HepG2 (cell line): ENCODE data around the gene CDKN1C. TPM values are rescaled to one million over a fixed set of nuclear protein-coding genes. Genes with fewer than 3 reads are reported as not detected.
A peak's percentile ranks its signal among the peaks of the same experiment; 100 is the strongest.

ENCODE experiments used
- AHDC1 ChIP-seq: sonication (generic); formaldehyde crosslinking; IDR thresholded peaks from 2 replicates; pipeline ENCODE4 v1.5.1; 2020; ENCODE audit warnings: mild to moderate bottlenecking, missing genetic modification reagents, borderline replicate concordance
- AKAP8 ChIP-seq: sonication (generic); formaldehyde crosslinking; IDR thresholded peaks from 2 replicates; pipeline ENCODE4 v1.5.1; 2020; ENCODE audit warnings: mild to moderate bottlenecking, missing genetic modification reagents
- ATF4 ChIP-seq, 2 experiments: fragments of 450-650 bp in 1 of 2; sonication (generic) in 1 of 2; formaldehyde crosslinking; IDR thresholded peaks; 2 replicates each; pipeline versions ENCODE4 v1.5.0 to v1.8.0; 2020 to 2022; ENCODE audit warnings: mild to moderate bottlenecking in 1 of 2, missing genetic modification reagents in 1 of 2
- ELF1 ChIP-seq: sonication (generic); formaldehyde crosslinking; IDR thresholded peaks from 2 replicates; pipeline ENCODE4 v1.4.0; 2020; ENCODE audit warnings: missing genetic modification reagents
- HDAC1 ChIP-seq: sonication (generic); formaldehyde crosslinking; IDR thresholded peaks from 2 replicates; pipeline ENCODE4 v1.5.1; 2020; ENCODE audit warnings: mild to moderate bottlenecking, missing genetic modification reagents
- HIVEP1 ChIP-seq: sonication (generic); formaldehyde crosslinking; IDR thresholded peaks from 2 replicates; pipeline ENCODE4 v1.4.0; 2020; ENCODE audit warnings: mild to moderate bottlenecking, missing genetic modification reagents
- MEF2D ChIP-seq: sonication (generic); formaldehyde crosslinking; IDR thresholded peaks from 2 replicates; pipeline ENCODE4 v1.5.1; 2020; ENCODE audit warnings: mild to moderate bottlenecking, missing genetic modification reagents
- PREB ChIP-seq: sonication (generic); formaldehyde crosslinking; IDR thresholded peaks from 2 replicates; pipeline ENCODE4 v1.4.0; 2020; ENCODE audit warnings: missing genetic modification reagents
- RAD21 ChIP-seq: fragments of 450-650 bp; formaldehyde crosslinking; IDR thresholded peaks from 2 replicates; pipeline ENCODE4 v1.5.0; 2020; ENCODE audit warnings: mild to moderate bottlenecking
- SMARCC2 ChIP-seq: fragments of 450-650 bp; IDR thresholded peaks from 2 replicates; pipeline ENCODE4 v1.6.1; 2017; ENCODE audit warnings: antibody characterized with exemption, mild to moderate bottlenecking
- SOX13 ChIP-seq, 3 experiments: fragments of 450-650 bp in 1 of 3; sonication (generic) in 1 of 3; formaldehyde crosslinking in 1 of 3; IDR thresholded peaks in 2 of 3; conservative IDR thresholded peaks in 1 of 3; 2 replicates each; pipeline versions ENCODE4 v1.5.0 to v1.6.1; 2016 to 2020; ENCODE audit warnings: antibody characterized with exemption in 1 of 3, mild to moderate bottlenecking in 1 of 3, missing compliant biosample characterization in 1 of 3, missing genetic modification reagents in 1 of 3, moderate library complexity in 1 of 3
- SP4 ChIP-seq: sonication (generic); formaldehyde crosslinking; IDR thresholded peaks from 2 replicates; pipeline ENCODE4 v1.8.1; 2023; ENCODE audit warnings: mild to moderate bottlenecking, missing genetic modification reagents
- TAF15 ChIP-seq: fragments of 200-400 bp; formaldehyde crosslinking; IDR thresholded peaks from one replicate; pipeline ENCODE4 v1.6.1; 2018; ENCODE audit warnings: mild to moderate bottlenecking, low read depth, low read length; ENCODE audit not compliant: poor library complexity, severe bottlenecking
- TRIM24 ChIP-seq: sonication (generic); formaldehyde crosslinking; IDR thresholded peaks from 2 replicates; pipeline ENCODE4 v1.8.0; 2022; ENCODE audit warnings: mild to moderate bottlenecking, missing genetic modification reagents
- ZKSCAN1 ChIP-seq: fragments of 150-350 bp; IDR thresholded peaks from 2 replicates; pipeline ENCODE4 v1.6.1; 2014; ENCODE audit warnings: low read length
- ZNF766 ChIP-seq: sonication (generic); formaldehyde crosslinking; IDR thresholded peaks from 2 replicates; pipeline ENCODE4 v1.5.0; 2020; ENCODE audit warnings: missing genetic modification reagents, borderline replicate concordance
- ZNF768 ChIP-seq: sonication (generic); formaldehyde crosslinking; IDR thresholded peaks from 2 replicates; pipeline ENCODE4 v1.4.0; 2020; ENCODE audit warnings: missing genetic modification reagents
- ZNF883 ChIP-seq: sonication (generic); formaldehyde crosslinking; IDR thresholded peaks from 2 replicates; pipeline ENCODE4 v1.5.1; 2020; ENCODE audit warnings: mild to moderate bottlenecking, missing genetic modification reagents; ENCODE audit errors: not compliant biosample characterization
- ZSCAN21 ChIP-seq: sonication (generic); formaldehyde crosslinking; IDR thresholded peaks from 2 replicates; pipeline ENCODE4 v1.8.0; 2022; ENCODE audit warnings: mild to moderate bottlenecking, missing genetic modification reagents, moderate library complexity, borderline replicate concordance
- ZSCAN22 ChIP-seq: sonication (generic); formaldehyde crosslinking; IDR thresholded peaks from 2 replicates; pipeline ENCODE4 v1.4.0; 2020; ENCODE audit warnings: mild to moderate bottlenecking, missing genetic modification reagents
- ZSCAN31 ChIP-seq: sonication (generic); formaldehyde crosslinking; IDR thresholded peaks from 2 replicates; pipeline ENCODE4 v1.5.0; 2020; ENCODE audit warnings: low read depth, mild to moderate bottlenecking, missing genetic modification reagents
- polyA plus RNA-seq, 8 experiments: library from polyadenylated mRNA; depleted of rRNA in 3 of 8; stranded (reverse) in 7 of 8; unstranded in 1 of 8; fragments of >200 nt; fragmentation: Illumina TruSeq in 4 of 8; extraction: Trizol in 4 of 8; gene quantifications; 2 replicates each; pipeline versions ENCODE4 v1.2.1 to v1.2.3, GENCODE V29; 2011 to 2016; ENCODE audit warnings: low read depth in 4 of 8, missing spikeins in 1 of 8, mixed read lengths in 1 of 8; ENCODE audit not compliant: insufficient read depth in 1 of 8
- total RNA-seq, 5 experiments: library from RNA; depleted of rRNA; stranded (reverse); fragments of >200 nt; fragmentation: Illumina TruSeq; extraction: Trizol; gene quantifications; 2 replicates each; pipeline ENCODE4 v1.2.3, GENCODE V29; 2016; ENCODE audit warnings: low read depth in 1 of 5

The CDKN1C gene
- total and polyA plus RNA-seq, 2 of the 13 experiments (the other 11 are each of a cell fraction or from before 2014, with no cell fraction given), result not detected

GRCh38 chr11:2901854-2902783, 16.5 kb upstream of the CDKN1C start (continued):
- TF ChIP-seq AHDC1 (CRISPR knock-in tag), result no peak
- no peak for TF ChIP-seq ZNF768 (CRISPR knock-in tag)
- peak; percentile 91 for TF ChIP-seq ELF1 (CRISPR knock-in tag)
- no peak for TF ChIP-seq ZNF883 (CRISPR knock-in tag)
- no peak for TF ChIP-seq SMARCC2
- TF ChIP-seq ZSCAN22 (CRISPR knock-in tag), result no peak
- no peak for TF ChIP-seq MEF2D
- peak; percentile 52; the same call in 1 of the 2 replicates for TF ChIP-seq HIVEP1 (CRISPR knock-in tag)
- TF ChIP-seq SP4, result peak; percentile 77
- TF ChIP-seq TAF15, result peak; percentile 8
- TF ChIP-seq ZSCAN31 (CRISPR knock-in tag), result peak; percentile 68; the same call in 1 of the 2 replicates
- TF ChIP-seq ZSCAN21 (CRISPR knock-in tag), result 0 out of 2 replicates have a peak, but pooled peaks have one; percentile 51
- peak; percentile 23; the same call in 1 of the 2 replicates for TF ChIP-seq RAD21 (CRISPR knock-in tag)
- TF ChIP-seq ZKSCAN1, result no peak
- TF ChIP-seq SOX13 (IDR thresholded peaks at IDR 0.05), result no peak
- no peak for TF ChIP-seq SOX13 (CRISPR knock-in tag; conservative IDR thresholded peaks at IDR 0.05 in 1 of 2, IDR thresholded peaks at IDR 0.05 in 1 of 2)
- no peak for TF ChIP-seq ATF4 (CRISPR knock-in tag; IDR thresholded peaks at IDR 0.05)
- TF ChIP-seq ZNF766 (CRISPR knock-in tag), result no peak
- peak; percentile 36; the same call in 1 of the 2 replicates for TF ChIP-seq PREB (CRISPR knock-in tag)
- TF ChIP-seq AKAP8 (CRISPR knock-in tag), result no peak
- peak; percentile 60; the same call in 1 of the 2 replicates for TF ChIP-seq HDAC1
- TF ChIP-seq TRIM24 (CRISPR knock-in tag), result no peak
